GM21619 (cell line): Measurements from ENCODE around the gene PDE2A.

Experiments used
- ATAC-seq: cut with Tn5 transposase; IDR thresholded peaks from one replicate; pipeline ENCODE4 v1.9.1; 2021; ENCODE audit not compliant: unreplicated experiment

PDE2A gene

DNA sequence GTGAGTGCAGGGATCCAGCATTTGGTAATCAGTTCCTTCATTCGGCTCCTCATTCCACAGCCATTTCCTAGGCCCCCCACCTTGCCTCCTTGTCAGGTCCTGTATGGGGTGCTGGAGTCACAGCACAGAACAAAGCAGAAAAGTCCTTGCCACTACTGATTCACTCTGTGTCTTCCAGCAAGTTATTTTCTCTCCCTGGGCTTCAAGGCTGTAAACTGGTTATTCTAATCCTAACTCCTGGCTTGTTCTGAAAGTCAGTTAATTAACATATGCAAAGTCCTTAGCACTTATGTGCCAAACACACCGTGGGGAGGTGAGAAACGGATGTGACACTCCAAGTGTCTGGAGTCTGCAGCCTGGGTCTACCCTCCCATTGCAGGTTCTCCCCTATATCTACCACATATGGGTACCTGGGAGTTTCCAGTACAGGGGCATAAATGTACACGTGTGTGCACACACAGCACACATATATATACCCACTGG, 30.6 kb upstream of the PDE2A start:
- ATAC-seq, result no peak

DNA sequence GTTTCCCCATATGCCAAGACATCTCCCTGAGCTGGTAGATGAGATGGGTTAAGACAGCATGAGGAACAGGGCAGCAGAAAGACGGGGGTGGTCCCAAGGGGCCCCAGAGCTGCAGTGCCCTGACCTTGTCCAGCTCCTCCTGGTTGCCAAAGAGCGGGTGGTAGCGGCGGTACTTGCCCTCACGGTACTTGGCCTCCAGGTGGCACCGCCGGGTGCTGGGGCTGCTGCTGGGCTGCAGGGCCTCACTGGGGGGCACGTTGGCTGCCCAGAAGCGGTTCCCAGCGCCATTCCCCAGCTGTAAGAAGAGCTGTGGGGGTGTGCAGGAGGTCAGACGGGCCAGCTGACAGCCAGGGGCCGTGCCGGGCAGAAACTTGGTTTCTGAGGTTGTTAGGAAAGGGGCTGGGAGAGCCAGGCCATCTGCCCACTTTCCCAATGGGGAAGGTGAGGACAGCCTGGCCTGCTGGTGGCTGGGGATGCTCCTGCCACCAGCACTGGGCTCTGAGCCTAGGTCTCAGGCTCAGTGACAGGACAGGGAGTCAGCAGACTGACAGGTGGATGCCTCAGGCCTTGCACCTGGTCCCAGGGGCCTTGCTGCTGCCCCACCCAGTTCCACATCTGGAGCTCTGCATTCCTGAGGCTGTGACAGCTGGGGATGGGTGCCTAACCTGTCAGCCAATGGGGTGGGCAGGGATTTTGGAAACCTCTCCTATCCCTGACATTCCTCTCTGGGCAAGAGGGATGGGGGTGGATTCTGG, 30.0 kb upstream of the PDE2A start:
- no peak for ATAC-seq

DNA sequence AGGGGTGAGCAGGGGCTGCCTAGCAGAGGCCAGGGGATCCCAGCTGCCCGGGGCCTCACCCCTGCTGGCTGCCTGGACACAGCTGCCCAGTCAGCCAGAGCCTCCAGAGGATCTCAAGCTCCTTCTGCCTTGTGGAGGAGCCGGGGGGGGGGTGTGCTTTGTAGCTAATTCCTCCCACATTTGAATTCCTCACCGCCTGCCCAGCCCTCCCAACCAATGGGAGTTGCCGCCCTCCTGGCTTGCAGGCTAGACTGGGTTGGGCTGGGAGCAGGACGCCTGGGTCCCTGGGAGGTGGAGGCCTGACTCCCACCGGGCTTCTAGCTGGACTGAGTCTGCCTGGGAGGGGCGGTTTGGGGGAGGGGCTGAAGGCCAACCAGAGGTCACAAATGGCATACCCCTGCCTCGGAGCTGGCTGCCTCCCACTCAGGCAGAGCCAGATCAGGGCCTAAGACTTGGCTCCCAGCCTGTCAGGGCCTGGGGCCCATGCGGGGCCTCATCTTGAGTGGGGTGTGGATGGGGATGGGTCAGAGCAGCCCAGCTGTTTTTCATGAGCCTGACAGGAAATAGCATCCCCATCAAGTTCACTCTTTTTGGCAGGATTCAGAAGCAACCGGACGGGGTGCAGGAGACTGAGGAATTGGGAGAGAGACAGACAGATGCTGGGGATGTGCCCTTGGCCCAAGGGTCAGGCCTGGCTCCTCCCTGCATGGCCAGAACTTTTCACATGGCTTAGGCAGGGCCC, 29.2 kb upstream of the PDE2A start:
- ATAC-seq, result no peak

DNA sequence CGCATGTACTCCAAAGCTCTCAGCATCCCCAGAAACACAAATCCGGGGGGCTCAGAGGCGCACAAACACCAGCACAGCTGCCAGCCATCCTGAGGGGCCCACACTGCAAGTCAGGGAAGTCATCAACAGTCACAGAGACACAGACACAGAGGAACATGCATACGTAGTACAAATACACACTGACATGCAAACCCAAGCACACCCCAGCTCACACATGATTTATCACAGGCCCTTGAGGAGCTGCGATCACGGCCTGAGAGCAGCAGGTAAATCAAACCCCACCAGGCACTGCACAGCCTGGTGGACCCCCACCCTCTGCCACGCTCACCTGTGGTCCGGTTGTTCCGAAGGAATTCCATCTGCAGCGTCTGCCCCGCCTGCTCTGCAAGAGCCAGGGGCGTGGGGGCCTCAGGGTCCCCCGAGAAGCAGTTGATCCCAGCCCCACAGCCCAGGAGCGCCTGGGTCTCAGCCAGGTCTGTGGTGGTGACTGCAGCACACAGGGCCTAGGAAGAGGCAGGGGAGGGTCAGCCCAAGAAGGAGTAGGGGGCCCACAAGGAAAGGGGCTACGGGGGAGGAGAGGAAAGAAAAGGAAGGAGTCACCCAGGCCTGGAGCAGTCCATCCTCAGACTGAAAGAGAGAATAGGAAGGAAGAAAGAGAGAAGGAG, 28.5 kb upstream of the PDE2A start:
- no peak for ATAC-seq

DNA sequence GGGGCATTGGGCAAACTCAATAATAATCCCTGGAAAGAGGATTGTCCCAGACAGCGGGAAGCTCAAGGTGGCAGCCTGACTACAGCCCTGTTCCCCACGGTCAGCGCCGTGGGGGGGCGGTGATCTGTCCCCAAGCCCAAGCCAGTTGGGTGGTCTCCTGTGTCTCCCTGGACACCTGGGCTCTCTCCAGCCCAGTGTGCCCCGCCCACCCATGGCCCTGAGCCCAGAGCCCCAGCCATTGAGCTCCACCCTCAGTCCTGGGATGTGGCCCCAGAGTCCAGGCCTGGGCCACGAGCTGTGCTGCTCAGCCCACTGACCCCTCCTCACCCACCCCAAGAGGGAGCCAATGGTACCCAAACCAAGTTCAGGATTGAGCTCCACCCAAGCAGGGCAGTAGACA, 27.9 kb upstream of the PDE2A start:
- no peak for ATAC-seq

DNA sequence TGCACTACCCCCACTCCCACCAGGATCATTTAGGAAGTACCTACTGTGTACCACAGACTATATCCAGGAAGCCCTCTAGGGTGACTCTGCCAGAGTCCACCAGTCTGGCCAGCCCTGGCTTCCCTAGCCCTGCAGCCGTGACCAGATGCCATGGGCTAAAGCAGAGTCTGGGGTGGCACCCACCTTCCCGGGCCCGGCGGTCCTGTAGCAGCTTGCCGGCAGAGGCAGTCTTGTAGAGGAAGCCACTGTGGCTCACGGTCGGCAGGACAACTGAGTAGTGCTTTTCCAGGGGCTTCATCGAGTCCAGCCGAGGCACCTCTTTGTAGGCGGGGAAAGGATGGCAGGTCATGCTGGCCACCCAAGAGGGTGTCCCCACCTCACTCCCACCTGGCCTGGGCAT, 27.2 kb upstream of the PDE2A start:
- no peak for ATAC-seq

DNA sequence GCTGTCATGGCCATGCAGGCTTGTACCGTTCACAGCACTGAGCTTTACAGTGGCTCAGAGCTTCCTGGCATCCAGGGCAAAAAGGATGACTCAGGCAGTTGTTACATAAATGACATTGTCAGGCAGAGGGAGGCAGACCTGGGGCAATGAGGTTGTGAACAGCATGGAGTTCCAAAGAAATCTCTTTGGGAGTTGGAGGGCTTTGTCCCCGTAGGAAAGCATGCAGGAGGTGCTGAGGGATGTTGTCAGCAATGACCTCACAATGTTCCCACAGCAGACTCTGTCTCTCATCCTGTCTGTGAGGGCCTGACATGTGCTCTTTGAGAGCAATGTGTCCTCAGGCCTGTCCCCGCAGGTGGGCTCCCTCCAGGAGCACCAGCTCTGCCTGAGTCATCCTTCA, 25.9 kb upstream of the PDE2A start:
- ATAC-seq, result no peak

DNA sequence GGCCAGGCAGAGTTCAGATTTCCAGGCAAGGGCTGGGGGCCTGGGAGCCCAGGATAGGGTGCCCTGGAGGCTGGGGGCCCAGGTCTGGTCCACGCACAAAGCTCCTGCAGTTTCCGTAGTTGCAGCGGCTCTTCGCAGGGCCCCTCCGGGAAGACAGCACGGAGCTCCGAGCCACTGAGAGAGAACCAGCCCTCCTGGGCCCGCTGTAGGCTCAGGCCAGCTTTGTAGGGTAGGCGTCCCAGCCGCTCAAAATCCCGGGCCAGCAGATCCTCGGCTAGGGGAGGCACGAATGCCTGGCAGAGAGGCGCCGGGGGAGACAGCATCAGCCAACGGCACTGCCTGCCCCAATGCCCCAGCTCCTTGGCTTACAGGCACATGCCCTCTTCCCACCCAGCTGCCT, 23.6 kb upstream of the PDE2A start:
- no peak for ATAC-seq

DNA sequence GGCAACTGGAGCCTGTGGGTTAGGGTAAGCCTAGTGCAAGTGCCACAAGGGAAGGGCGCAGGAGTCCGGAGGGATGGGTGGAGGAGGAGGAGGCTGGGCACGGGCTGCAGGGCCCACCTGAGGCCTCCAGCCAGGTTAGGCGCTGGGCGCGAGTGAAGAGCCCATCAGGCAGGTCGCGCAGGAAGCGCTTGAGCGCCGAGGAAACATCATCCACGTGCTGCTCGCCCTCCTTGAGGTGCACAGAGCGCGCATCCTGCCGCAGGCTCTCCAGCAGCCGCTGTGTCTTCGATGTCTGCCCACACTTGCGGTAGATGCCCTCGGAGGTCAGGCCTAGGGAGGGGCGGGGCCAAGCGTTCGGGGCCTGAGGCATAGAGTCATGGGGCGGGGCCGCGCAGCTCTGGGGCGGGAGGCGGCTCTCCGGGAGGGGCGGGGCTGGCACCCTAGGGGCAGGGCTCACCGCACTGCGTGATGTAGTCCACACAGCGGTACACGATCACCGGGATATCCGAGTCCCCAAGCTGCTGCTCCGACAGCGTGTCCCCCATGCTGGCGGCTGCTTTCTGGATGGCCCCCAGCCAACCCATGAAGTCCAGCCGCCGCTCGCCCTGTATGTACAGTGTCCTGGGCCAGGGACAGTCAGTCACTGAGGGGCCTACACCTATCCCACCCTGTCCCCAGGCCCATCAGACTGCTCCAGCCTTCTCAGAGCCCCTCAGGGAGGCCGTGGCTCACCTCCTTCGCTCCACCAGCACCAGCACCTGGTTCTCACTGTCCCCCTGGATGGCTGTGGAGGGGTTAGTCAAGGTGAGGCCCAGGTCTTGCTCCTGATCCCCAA, 22.9 kb upstream of the PDE2A start:
- no peak for ATAC-seq

DNA sequence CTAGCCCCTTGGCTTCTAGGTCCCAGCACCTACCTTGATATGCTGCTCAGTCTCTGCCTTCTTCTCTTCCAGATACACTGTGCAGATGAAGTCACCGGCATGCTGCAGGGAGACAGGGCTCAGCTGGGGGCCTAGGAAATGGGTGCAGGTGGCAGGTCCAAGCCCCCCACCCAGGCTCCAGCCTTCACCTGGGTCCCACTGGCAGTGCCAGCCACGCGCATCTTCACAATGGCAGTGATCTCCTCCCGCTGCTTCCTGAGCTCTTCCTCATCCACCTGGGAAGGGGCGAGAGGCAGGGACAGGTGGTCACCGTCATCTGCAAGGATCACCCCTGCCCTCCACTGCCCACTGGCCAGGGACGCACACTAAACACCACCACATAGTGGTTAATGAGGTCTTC, 21.1 kb upstream of the PDE2A start:
- ATAC-seq, result no peak

DNA sequence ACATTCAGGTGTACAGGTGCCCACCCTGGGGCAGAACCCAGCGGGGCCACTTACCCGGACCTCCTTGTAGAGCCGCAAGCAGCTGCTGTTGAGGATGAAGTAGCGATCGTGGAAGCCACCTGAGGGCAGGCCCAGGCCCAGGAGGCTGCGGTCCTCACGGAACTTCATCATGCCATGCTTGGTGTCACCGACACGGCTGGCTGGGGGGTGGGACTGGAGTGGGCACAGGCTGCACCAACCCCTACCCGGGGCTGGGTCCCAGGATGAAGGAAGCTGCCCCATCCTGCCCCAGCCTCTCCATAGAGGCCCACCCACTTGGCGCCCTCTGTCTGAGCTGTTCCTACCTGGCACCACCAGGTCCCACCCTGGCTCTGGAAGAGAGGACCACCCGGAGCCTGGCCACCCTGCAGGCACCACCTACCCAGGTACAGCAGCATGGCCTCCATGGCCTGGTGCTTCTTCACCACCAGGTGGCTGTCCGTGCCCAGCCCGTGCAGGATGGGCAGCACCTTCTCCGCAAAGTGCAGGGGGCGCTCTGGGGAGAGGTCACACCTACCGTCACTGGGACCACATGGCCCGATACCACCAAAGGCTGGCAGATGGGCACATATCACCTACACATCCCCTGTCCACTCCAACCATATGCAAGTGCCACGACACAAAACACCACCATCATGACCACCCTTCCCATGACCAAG, 19.2 kb upstream of the PDE2A start:
- no peak for ATAC-seq

DNA sequence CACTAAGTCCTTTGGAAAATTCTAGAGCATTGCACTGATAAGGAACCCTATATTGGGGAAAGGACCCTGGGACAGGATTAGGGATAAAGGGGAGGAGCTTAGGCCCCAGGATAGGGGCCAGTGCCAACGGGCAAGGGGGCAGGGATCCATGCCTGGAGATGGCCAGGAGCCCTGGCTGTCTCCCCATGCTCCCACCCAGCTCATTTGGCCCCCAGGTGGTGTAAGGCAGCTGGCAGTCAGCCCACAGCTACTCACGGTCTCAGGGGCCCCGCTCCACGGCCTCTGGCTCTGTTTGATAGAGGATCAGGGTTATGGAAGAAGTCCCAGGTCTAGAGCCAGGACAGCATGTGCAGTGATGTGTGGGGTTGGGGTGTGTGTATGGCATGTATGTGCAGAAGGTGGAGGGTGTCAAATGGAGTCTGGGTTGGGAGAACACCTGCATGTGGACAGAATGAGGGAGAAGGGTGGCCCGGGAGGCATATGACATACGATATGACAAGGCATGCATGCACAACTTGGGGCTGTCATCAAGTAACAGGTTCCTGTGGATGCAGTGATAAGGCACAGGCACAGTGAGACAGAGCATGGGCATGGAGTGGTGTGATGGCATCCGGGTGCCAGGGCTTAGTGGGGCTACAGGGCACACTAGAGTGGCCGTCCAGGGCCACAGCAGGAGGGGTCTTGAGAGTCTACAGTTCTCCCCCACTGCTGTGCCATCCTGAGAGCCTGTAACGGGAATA, 18.4 kb upstream of the PDE2A start:
- ATAC-seq, result no peak

DNA sequence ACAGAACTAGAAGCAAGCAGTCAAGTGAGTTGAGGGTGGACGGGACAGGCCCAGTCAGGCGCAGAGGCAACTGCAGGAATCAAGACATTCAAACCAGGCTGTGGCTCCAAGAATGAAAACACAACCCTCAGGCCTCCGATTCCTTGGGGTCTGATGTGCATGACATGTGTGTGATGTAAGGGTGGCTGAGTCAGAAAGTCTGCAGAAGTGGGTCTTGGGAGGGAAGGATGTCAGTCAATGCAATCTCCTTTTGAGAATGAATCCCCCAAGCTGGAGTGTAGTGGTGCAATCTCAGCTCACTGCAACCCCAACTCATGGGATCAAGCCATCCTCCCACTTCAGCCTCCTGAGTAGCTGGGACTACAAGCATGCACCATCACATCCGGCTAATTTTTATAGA, 15.9 kb upstream of the PDE2A start:
- ATAC-seq, result no peak

DNA sequence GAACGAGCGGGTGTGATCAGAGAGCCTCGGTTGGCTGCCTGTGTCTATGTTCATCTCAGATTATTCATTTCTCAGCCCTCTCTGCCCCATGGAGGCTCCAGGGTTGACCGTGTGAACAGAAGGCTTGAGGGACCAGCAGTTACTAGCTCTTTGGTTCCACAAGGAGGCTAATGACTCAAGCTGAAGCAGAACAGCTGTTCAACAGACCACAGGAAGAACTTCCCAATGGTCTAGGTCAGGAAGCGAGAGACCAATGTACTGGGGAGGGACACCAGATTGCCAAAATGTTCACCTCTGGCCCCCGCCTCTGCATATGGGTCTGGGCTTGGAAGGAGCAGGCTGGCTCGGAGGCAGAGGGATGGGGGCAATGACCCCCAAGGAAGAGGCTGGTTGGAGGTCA, 14.7 kb upstream of the PDE2A start:
- ATAC-seq, result no peak

DNA sequence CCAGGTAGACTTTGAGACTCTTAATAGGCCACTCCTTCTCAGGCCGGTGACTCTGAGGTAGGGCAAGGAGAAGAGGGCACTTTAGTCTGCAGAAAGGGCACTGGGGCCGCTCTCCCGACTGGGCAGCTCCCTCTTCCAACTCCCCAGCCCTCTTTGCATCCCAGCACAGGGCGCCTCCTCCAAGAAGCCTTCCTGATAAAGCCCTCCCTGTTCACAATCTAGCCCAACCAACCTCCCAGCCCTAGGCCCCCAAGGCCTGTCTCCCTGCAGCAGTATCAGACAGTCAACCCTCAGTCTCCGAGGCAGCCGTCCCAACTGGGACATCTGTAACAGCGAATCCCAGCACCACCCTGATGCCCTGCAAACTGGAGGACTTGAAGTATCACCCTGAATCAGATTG, 14.3 kb upstream of the PDE2A start:
- ATAC-seq, result no peak

DNA sequence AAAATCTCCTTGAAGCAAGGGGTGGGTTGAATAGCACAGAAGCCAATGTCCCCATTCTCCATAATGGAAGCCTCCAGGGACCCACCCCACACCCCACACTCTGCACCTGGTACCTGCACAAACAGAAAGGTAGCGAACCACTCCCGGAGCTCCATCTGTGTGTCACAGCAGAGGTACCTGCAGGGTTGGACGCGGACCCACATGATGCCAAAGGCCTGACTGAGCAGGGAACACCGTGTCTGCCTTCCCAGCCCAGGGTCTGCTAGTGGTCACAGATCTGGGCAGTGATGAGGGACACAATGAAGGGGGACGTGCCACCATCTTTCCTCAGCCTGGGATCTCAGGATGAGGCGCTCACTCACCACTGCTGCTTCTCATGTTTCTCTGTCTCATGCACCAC, 13.1 kb upstream of the PDE2A start:
- no peak for ATAC-seq

DNA sequence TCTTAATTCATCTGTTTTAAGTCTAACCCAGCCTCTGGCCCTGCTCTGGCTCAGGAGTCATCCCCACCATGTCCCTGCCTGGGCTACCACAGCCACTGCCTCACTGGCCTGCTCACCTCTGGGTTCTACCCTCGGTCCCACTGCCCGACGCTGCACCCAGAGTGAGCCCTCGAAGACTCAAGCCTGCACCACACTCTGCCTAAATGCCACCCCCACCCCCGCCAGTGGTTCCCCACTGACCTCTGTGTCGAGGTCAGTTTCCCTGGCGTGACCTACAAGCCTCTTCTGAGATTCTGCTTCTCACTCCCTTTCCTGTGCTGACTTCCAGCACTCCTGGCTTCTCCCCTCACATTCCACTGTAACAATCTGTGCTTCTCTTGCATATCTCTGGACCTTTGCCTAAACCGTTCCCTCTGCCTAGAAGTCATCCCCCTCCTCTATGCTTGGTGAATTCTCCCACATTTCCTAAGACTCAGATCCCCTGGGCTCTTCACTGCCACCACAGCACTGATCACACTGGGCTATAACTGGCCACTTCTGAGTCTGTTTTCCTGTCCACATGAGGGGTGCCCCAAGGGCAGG, 12.5 kb upstream of the PDE2A start:
- ATAC-seq, result no peak

DNA sequence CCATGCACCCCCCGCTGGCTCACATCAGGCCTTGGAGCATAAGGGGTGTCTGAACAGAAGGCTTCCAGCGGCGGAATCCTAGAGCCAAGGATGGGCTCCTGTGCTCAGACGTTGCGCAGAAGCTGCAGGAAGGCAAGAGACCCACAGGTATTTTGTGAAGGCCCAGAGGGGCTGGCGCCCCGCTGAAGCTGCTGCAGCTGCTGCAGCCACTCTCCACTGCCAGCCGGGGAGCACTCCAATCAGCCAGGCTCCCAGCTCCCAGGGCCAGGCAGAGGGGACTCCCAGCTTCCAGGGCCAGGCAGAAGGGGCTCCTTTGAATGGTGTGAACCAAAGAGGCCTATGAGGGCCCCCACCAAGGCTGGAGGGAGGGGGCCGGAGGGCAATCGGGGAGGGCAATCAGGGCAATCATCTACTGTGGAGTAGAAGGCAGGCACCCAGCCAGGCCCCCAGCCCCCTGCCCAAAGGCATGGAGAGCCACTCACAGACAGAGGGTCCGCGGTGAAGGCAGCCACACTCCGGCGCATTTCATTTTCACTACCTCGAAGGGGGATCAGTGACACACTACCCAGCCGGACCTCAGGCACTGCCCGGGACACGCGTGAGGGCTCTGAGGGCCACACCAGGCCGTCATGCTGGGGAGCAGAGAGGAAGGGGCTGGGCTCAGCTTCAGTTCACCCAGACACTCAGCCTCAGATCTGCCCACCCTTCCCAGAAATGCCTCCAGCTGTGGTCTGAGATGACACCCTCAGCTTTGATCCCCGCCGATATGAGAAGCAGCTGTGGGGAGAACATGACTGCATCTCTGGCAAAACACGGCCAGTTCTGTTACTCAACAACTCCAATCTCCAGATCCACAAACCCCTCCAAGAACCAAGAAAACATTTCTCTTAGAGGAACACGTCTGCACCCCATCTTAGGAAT, 11.6 kb upstream of the PDE2A start:
- no peak for ATAC-seq
